H9 (cell line): Measurements from ENCODE around the gene BCAT1. TPM values are rescaled to one million over a fixed set of nuclear protein-coding genes. Genes with fewer than 3 reads are reported as not detected.

Experiments
- DNase-seq: peaks from one replicate; pipeline ENCODE4 v3.0.0-alpha.2; 2017
- H2AFZ ChIP-seq: one replicate; pipeline ENCODE4 v1.6.1; 2013; ENCODE audit warnings: mild to moderate bottlenecking, low read length, control low read depth, moderate library complexity
- H2AK5ac ChIP-seq: 2 replicates; pipeline ENCODE4 v1.6.1; 2013; ENCODE audit warnings: low read length, control low read depth, mixed read lengths; ENCODE audit not compliant: insufficient read length
- H2BK120ac ChIP-seq: one replicate; pipeline ENCODE4 v1.6.1; 2013; ENCODE audit warnings: low read depth, mild to moderate bottlenecking, low read length, control low read depth, inconsistent platforms; ENCODE audit not compliant: poor library complexity, severe bottlenecking
- H2BK12ac ChIP-seq: 2 replicates; pipeline ENCODE4 v1.6.1; 2013; ENCODE audit warnings: low read length, control low read depth, mixed read lengths, low read depth; ENCODE audit not compliant: insufficient read length
- H2BK15ac ChIP-seq: 2 replicates; pipeline ENCODE4 v1.6.1; 2013; ENCODE audit warnings: low read depth, low read length, control low read depth
- H2BK20ac ChIP-seq: one replicate; pipeline ENCODE4 v1.6.1; 2013; ENCODE audit warnings: low read depth, mild to moderate bottlenecking, low read length, control low read depth, inconsistent platforms; ENCODE audit not compliant: poor library complexity, severe bottlenecking
- H2BK5ac ChIP-seq: 2 replicates; pipeline ENCODE4 v1.6.1; 2013; ENCODE audit warnings: low read length, control low read depth, mixed read lengths; ENCODE audit not compliant: insufficient read length
- H3K14ac ChIP-seq: 2 replicates; pipeline ENCODE4 v1.6.1; 2013; ENCODE audit warnings: low read length, control low read depth; ENCODE audit not compliant: insufficient read depth
- H3K18ac ChIP-seq: 2 replicates; pipeline ENCODE4 v1.6.1; 2013; ENCODE audit warnings: low read depth, mild to moderate bottlenecking, mixed read lengths, low read length, control low read depth; ENCODE audit not compliant: insufficient read length
- H3K23ac ChIP-seq: 2 replicates; pipeline ENCODE4 v1.6.1; 2013; ENCODE audit warnings: low read length, control low read depth, mixed read lengths, low read depth; ENCODE audit not compliant: insufficient read length
- H3K23me2 ChIP-seq: 2 replicates; pipeline ENCODE4 v1.6.1; 2013; ENCODE audit warnings: low read depth, mild to moderate bottlenecking, mixed read lengths, low read length, control low read depth; ENCODE audit not compliant: insufficient read length, poor library complexity, severe bottlenecking
- H3K27ac ChIP-seq: 2 replicates; pipeline ENCODE4 v1.5.1; 2013; ENCODE audit warnings: low read length, control low read depth, mixed read lengths, low read depth; ENCODE audit not compliant: insufficient read length
- H3K27me3 ChIP-seq: 2 replicates; pipeline ENCODE4 v1.6.1; 2013; ENCODE audit warnings: low read length, control low read depth, inconsistent platforms; ENCODE audit not compliant: insufficient read depth
- H3K4ac ChIP-seq: 2 replicates; pipeline ENCODE4 v1.6.1; 2013; ENCODE audit warnings: low read depth, mild to moderate bottlenecking, control low read depth, inconsistent platforms, low read length, moderate library complexity
- H3K4me1 ChIP-seq: 2 replicates; pipeline ENCODE4 v1.6.1; 2013; ENCODE audit warnings: low read length, control low read depth, inconsistent platforms; ENCODE audit not compliant: insufficient read depth
- H3K4me2 ChIP-seq: 2 replicates; pipeline ENCODE4 v1.6.1; 2013; ENCODE audit warnings: low read length, control low read depth, mixed read lengths; ENCODE audit not compliant: insufficient read length, insufficient read depth
- H3K56ac ChIP-seq: 2 replicates; pipeline ENCODE4 v1.6.1; 2013; ENCODE audit warnings: low read depth, mild to moderate bottlenecking, mixed read lengths, low read length, control low read depth; ENCODE audit not compliant: insufficient read length
- H3K79me1 ChIP-seq: 2 replicates; pipeline ENCODE4 v1.6.1; 2013; ENCODE audit warnings: low read depth, mild to moderate bottlenecking, moderate library complexity, low read length, control low read depth, inconsistent platforms; ENCODE audit not compliant: insufficient read depth, poor library complexity, severe bottlenecking
- H3K79me2 ChIP-seq: 2 replicates; pipeline ENCODE4 v1.6.1; 2013; ENCODE audit warnings: low read length, control low read depth, inconsistent platforms; ENCODE audit not compliant: insufficient read depth
- H3K9ac ChIP-seq: 2 replicates; pipeline ENCODE4 v1.6.1; 2013; ENCODE audit warnings: low read length, control low read depth, mixed read lengths; ENCODE audit not compliant: insufficient read length; ENCODE audit errors: extremely low read depth
- H3K9me3 ChIP-seq: one replicate; pipeline ENCODE4 v1.6.1; 2013; ENCODE audit warnings: low read depth, low read length, inconsistent platforms; ENCODE audit not compliant: control insufficient read depth
- H3T11ph ChIP-seq: one replicate; pipeline ENCODE4 v1.6.1; 2013; ENCODE audit warnings: mild to moderate bottlenecking, low read length, control low read depth, inconsistent platforms
- H4K20me1 ChIP-seq: one replicate; pipeline ENCODE4 v1.6.1; 2013; ENCODE audit not compliant: control insufficient read depth, insufficient read length, insufficient read depth
- H4K5ac ChIP-seq: 2 replicates; pipeline ENCODE4 v1.6.1; 2013; ENCODE audit warnings: low read depth, mild to moderate bottlenecking, mixed read lengths, low read length, control low read depth; ENCODE audit not compliant: insufficient read length
- H4K8ac ChIP-seq: replicated peaks from 2 replicates; pipeline ENCODE4 v1.6.1; 2013; ENCODE audit warnings: low read length, control low read depth, mixed read lengths, low read depth; ENCODE audit not compliant: insufficient read length
- H4K91ac ChIP-seq: 2 replicates; pipeline ENCODE4 v1.6.1; 2013; ENCODE audit warnings: low read depth, mild to moderate bottlenecking, moderate library complexity, mixed read lengths, low read length, control low read depth; ENCODE audit not compliant: insufficient read length
- H3K27ac Mint-ChIP-seq, 3 experiments: 2 replicates in 2 of 3; 3 replicates in 1 of 3; pipeline ENCODE4 v1.8.0; 2020 to 2021; ENCODE audit warnings: mixed read lengths in 3 of 3, mild to moderate bottlenecking in 1 of 3, moderate library complexity in 1 of 3
- H3K27me3 Mint-ChIP-seq: 2 replicates; pipeline ENCODE4 v1.8.0; 2021; ENCODE audit warnings: low read depth, mild to moderate bottlenecking, moderate library complexity, mixed read lengths
- H3K36me3 Mint-ChIP-seq, 3 experiments: 2 replicates in 2 of 3; 3 replicates in 1 of 3; pipeline ENCODE4 v1.8.0; 2020 to 2021; ENCODE audit warnings: low read depth in 3 of 3, mixed read lengths in 3 of 3; ENCODE audit not compliant: insufficient read depth in 1 of 3
- H3K4me1 Mint-ChIP-seq, 2 experiments: 2 replicates each; pipeline ENCODE4 v1.8.0; 2020; ENCODE audit warnings: mixed read lengths in 2 of 2
- H3K4me3 Mint-ChIP-seq, 2 experiments: 2 replicates in 1 of 2; 3 replicates in 1 of 2; pipeline ENCODE4 v1.8.0; 2020 to 2021; ENCODE audit warnings: mild to moderate bottlenecking in 2 of 2, mixed read lengths in 2 of 2, moderate library complexity in 1 of 2
- H3K9me3 Mint-ChIP-seq, 2 experiments: 2 replicates in 1 of 2; 3 replicates in 1 of 2; pipeline ENCODE4 v1.8.0; 2020; ENCODE audit warnings: mild to moderate bottlenecking in 2 of 2, mixed read lengths in 2 of 2, moderate library complexity in 1 of 2
- WGBS: extraction: QIAGEN DNeasy Blood & Tissue Kit; methylation state at CpG from one replicate; pipeline ENCODE4 v1.1.7; 2013; ENCODE audit warnings: missing lambda C conversion rate, low lambda C conversion rate, mixed read lengths; ENCODE audit not compliant: insufficient read length; ENCODE audit errors: extremely low coverage; 5-methylcytosine and 5-hydroxymethylcytosine counted together
- total RNA-seq: library from RNA; stranded (reverse); gene quantifications from 2 replicates; pipeline ENCODE4 v1.2.1, GENCODE V29; 2021
- TF ChIP-seq, protein P1 (sequence below): fragments of 200-600 bp; sonication (generic); conservative IDR thresholded peaks from 3 replicates; pipeline ENCODE4 v1.8.0; 2021; ENCODE audit warnings: antibody characterized with exemption, mild to moderate bottlenecking

Gene BCAT1
- total RNA-seq, 1 experiment from 2014 or later, result 244 TPM

DNA sequence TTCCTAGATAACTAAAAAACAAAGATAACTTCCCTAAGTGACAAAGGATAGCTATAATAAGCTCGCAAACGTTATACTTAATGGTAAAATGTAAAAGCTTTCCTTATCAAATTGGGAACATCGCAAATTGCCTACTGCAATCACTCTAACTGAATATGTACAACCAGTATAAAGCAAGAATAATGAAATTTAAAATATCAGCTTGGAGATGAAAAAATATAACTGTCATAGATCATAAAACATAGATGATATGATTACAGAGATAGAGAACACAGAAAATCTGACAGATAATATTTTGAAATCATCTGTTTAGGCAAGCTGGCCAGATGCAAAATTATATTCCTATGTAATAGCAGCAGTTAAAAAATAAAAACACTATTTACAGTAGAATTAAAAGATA, 64.0 kb downstream of the BCAT1 start:
- no peak overlapping the region for H2BK20ac ChIP-seq

More for the DNA sequence above, 64.0 kb downstream of the BCAT1 start:
- Histone ChIP-seq H3K9me3 (no peaks in the 10 kb centered on the region), H3K18ac (no peak overlapping the region), H4K91ac (no peak overlapping the region), H3K4me1 (no peaks in the 10 kb centered on the region), H2BK15ac (no peak overlapping the region), H3K79me2 (no peaks in the 10 kb centered on the region; the same call in 1 of the 2 replicates), H3K23me2 (no peaks in the 10 kb centered on the region), H2BK5ac (no peak overlapping the region), H2AFZ (no peak overlapping the region), H4K8ac (no peak overlapping the region), H3K4me2 (no peak overlapping the region), H3K4ac (no peak overlapping the region), H2BK120ac (no peak overlapping the region), H4K5ac (no peak overlapping the region), H3K9ac (no peak overlapping the region), H3K56ac (no peak overlapping the region), H3K27me3 (no peaks in the 10 kb centered on the region), H3K27ac (no peak overlapping the region), H4K20me1 (no peaks in the 10 kb centered on the region), H2BK12ac (no peak overlapping the region), H3K79me1 (no peaks in the 10 kb centered on the region), H3K14ac (no peak overlapping the region), H3K23ac (no peak overlapping the region), H2AK5ac (no peak overlapping the region), H3T11ph (no peak overlapping the region)
- WGBS, result no CpG with 5 or more reads among the region's 3 CpGs
- TF ChIP-seq, protein P1, sequence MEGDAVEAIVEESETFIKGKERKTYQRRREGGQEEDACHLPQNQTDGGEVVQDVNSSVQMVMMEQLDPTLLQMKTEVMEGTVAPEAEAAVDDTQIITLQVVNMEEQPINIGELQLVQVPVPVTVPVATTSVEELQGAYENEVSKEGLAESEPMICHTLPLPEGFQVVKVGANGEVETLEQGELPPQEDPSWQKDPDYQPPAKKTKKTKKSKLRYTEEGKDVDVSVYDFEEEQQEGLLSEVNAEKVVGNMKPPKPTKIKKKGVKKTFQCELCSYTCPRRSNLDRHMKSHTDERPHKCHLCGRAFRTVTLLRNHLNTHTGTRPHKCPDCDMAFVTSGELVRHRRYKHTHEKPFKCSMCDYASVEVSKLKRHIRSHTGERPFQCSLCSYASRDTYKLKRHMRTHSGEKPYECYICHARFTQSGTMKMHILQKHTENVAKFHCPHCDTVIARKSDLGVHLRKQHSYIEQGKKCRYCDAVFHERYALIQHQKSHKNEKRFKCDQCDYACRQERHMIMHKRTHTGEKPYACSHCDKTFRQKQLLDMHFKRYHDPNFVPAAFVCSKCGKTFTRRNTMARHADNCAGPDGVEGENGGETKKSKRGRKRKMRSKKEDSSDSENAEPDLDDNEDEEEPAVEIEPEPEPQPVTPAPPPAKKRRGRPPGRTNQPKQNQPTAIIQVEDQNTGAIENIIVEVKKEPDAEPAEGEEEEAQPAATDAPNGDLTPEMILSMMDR, result no peak
- H3K4me3 Mint-ChIP-seq, result no peak overlapping the region
- peaks cover 6 to 60% (median 32%) of the 10 kb centered on the region in 3 experiments; a peak in 6 of 7 replicates for H3K36me3 Mint-ChIP-seq
- no peak for DNase-seq
- H3K4me1 Mint-ChIP-seq, result peaks cover 13 to 14% of the 10 kb centered on the region in 2 experiments
- no peaks in the 10 kb centered on the region for H3K27me3 Mint-ChIP-seq
- H3K27ac Mint-ChIP-seq, result no peak overlapping the region
- no peaks in the 10 kb centered on the region for H3K9me3 Mint-ChIP-seq
